NCI-H526 (cell line): Measurements from ENCODE around the gene APBA2.

ENCODE experiments used
- DNase-seq, 2 experiments: peaks; one replicate each; lab custom pipeline; 2025; lab: John Stamatoyannopoulos, UW

Gene APBA2

DNA sequence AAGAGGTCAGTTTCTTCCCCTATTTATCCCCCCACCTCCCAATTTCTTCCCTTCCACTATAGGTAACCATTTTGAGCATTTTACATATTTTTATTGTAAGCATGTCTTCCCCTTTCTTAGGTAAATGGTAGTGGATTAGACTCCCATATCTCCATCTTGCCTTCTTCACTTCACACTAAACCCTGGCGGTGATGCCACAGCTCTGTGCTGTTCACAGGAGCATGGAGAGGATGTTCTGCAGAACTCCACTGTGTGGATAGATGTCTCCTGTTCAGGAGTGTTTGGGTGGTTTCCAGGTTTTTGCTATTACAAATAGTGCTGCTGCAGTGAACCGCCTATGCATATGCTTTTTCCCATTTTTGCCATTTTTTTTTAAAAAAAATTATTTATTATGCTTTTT, 201.1 kb downstream of the APBA2 start:
- no peak for DNase-seq

DNA sequence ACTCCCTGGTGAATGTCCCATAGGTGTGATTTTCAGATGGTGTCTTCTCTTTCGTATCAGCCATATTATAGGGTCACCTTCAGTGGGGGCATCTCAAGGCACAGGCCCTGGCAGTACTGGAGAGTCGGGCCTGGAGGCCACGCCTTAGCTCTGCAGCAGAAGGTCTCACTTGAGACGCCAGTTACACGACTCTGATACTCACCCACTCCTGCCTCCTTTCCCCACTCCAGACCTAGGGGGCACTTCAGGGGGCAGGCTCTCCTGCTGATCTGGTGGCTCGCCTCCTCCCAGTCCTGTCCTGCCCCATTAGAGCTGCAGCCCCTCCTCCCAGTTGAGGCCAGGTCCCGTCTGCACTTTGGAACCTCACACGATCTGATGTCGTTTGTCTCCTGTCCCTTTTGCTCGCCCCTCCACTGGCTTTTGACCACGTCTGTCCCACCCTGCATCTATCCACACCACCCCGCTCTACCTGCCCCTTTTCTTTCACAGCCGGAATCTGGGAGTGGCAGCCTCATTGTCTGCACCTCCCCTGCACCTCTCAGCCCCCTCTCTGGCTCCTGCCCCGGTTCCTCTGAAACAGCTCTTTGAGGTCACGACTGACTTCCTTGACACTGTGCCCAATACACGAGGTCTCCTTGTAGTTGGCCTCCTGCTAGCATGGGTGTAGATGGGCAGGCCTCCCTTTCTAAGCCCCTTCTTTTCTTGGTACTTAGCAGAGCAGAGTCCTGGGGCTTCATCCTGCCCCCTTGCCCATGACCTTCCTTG, 201.9 kb downstream of the APBA2 start:
- DNase-seq = no peak

DNA sequence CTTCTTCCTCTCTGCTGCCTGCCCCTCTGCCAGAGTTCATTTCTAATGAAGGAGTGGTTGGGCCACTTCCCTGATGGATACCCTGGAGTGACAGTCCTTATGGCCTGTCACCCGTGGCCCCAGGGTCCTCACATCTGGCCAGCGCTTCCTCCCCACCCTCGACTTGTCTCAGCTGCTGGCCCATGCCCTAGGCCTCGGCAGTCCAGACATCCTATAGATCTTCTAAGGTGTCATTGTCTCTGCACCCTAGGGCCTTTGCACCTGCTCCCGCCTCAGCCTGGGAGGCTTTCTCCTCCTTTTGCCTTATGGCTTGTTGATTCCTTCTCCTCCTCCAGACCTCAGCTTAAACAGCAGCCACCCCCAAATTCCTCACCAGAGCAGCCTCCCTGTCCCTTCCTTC, 202.9 kb downstream of the APBA2 start:
- DNase-seq = no peak

DNA sequence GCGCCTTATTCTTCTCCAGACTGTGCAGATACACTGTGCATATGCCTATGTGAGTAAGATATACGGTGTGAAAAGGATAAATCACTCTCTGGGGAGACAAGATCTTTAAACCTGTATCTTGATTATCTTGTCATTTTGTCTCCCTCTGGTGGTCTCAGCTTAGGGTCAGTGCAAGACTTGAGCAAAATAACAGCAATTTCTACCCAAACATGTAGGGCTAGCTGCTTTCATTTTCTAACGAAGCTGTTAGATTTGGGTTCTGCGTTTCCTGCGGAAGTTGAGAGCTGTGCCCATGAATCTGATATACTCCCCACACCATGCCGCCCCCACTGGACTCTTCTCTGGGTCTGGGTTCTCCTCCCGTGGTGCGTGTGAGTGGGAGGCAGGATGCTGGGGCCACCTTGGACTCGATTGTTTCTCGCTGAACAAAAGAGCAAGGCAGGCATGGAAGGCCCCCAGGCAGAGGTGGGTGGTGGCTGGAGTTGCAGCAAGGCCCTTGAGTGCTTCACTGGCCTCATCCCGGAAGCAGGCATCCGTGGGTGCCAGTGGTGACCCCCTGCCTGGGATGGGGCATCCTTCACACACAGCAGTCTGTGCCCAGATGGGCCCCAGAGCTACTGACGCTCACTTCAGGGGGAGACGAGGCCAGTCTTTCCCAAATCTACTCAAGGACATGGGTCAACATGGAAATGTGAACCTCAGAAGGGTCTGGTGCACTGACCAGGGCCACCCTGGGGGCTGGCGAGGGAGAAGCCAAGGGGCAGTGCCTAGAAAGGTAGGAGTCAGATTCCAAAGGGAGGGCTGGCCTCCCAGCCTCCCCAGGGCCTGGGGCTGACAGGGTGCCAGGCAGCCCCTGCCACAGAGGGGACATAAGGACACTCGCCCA, 204.2 kb downstream of the APBA2 start:
- peak; percentile 50 to 57 for DNase-seq

DNA sequence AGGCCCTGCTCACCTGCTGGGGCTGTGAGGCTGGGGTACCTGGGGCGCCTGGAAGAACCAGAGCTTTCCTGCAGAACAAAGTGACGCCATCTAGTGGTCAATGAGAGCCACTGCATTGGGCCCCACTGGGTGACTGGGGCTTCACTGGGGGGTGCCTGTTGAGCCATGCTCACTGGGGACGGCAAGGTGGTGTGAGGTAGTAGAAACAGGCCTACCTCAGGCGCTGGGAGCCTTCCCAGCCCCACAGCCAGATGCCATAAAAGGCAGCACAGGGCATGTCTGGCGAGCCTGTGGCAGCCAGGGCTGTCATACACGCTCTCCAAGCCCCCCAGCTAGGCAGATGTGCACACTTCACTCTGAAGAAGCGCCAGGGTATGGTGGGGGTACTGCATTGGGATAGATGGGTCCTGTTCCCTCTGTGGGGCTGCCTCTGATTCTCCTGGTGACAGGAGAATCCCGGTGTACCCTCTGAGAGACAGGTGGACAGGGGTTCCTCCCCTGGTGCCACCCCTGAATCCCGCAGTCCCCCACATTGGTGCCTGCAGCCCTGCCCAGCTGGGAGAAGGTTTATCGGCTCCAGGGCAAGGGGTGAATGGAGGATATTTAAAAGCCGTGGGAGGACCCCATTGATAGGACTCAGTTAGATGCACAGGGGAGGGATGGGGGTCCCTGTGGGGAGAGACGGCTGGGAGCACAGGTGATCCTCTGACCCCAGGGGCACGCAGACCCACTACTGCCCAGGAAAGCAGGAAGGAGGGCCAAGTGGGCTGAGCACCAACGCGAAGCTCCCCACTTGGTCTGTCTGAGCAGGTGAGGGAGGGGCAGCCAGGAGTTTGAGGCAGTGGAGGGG, 205.1 kb downstream of the APBA2 start:
- peak; percentile 73 to 78 for DNase-seq

DNA sequence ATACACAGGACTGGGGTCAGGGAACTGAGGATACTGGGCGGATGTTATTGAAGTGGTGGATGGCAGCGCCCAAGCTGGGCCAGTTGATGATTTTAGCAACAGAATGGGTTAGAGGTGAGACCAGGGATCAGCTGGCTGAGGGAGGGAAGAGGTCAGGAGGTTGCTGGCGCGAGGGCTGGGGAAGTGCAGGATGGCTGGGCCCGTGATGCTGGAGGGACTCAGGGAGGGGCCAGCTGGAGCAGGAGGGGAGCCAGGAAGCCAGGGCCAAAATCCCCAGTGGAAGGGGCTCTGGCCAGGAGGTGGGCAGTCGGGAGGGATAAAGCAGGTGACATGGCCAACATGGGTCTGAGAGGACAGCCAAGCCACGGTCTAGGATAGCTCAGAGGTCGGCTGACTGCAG, 205.9 kb downstream of the APBA2 start:
- no peak for DNase-seq

DNA sequence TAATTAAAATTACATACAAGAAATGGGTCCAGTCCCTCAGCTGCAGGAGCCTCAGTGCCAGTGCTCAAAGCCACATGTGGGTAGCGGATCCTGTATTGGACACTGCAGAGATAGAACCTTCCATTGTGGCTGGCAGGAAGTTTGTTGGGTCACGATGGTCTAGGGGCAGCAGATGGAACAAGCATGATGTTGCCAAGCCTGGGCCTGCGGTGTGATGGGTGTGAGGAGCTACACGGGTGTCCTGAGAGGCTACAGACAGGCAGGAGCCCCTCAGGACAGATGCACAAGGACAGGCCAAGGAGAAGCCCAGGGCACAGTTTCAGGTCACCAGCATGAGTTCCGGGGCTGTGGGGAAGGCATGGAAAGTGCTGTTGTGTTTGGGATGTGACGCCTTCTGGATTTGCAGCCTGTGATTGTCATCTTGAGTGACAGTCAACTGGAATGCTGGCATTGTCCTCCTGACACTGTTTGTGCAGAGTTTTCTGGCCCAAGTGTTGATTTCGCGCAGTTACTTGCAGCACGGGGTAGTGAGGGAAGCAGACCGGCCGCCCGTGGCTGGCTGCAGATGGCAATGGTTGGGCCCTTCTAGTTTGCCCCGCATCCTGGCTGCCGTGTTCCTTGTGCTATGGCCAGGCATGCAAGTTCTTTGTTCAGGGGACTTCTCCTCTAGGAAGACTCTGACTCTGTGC, 206.7 kb downstream of the APBA2 start:
- peak in 1 of 2 experiments; percentile 52 for DNase-seq

DNA sequence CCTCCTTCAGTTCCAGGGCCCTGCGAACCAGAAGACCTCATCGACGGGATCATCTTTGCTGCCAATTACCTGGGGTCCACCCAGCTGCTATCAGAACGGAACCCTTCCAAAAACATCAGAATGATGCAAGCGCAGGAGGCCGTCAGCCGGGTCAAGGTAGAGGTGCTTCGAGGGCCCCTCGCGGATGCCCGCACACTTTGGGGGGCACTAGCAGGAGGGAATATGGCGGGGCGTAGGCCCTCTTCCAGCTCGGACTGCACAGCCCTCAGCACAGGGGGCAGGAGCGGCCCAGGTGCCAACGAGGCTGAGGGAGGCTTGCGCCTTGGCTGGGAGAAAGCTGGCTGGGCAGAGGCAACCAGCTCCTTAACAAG, 207.3 kb downstream of the APBA2 start:
- DNase-seq = no peak

DNA sequence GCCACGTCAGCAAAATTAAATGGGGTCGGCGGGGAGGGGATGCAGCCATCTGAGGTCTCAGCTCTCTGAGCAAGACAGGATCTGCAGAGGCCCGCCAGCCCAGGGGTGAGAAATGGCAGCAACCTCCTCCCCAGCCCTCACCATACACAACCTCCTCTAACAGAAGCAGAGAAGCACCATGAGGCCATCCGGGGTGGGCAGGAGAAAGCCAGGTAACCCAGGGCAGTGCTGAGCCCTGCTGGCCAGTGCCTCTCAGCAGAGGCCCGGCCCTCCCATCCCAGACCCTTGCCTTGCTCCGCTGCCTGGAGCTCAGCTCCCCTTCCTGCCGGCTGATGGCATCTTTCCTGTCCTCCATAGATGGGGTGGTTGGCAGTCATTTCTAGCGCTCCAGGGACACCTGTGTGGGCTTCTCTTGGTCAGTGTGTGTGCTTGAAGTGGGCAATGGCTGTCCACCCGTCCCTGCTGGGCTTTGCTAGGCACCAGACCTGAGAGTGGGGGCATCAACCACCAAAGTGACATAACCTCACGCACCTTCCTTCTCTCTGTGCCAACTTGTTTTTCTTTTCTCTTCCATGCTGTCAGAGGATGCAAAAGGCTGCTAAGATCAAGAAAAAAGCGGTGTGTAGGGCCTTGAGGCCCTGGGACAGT, 208.0 kb downstream of the APBA2 start:
- DNase-seq = no peak

DNA sequence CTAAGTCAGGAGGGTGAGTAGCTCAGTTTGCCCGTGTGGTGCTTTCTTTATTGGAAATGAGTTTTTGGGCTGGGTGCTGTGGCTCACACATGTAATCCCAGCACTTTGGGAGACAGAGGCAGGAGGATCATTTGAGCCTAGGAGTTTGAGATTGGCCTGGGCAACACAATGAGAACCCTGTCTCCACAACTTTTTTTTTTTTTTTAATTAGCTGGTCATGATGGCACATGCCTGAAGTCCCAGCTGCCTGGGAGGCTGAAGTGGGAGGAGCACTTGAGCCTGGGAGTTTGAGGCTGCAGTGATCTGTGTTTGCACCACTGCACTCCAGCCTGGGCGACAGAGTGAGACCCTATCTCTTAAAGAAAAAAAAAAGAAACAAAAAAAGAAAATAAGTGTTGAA, 208.9 kb downstream of the APBA2 start:
- peak; percentile 65 to 68 for DNase-seq

DNA sequence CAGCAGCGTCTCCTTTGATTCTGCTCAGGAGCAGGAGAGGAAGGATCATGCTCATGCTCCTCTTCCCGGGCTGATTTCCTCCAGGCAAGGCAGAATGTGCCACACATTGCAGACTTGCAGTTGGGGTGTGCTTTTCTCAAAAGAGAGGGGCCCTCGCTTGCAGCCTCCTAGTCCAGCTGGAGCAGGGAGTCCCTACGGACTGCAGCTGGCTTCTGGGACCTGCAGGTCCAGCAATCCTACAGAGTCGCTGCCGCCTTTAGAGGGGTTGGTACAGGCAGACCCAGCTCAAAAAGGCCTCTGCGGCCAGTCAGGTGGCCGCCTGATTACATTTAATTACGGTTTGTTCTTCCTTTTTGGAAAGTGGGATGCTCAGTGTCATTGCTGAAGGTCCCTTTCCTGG, 210.0 kb downstream of the APBA2 start:
- no peak for DNase-seq

DNA sequence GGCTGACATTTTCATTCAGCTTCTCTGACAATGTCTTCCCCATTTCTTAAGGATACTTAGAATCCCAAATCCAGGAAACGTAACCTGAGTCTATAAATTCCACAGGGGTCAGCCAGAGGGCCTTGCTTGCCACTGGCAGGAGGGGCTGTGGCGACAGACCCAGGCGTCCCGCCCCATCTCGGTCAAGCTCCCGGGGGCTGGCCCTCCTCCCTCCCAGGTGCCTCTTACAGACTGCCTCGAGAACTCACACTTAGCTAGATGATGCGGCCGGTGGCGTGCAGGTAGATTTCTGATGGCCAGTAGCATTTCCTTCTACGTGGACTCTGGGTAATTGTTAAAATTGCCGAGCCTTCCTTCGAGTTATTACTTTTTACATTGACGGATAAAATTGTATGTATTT, 211.4 kb downstream of the APBA2 start:
- no peak for DNase-seq

DNA sequence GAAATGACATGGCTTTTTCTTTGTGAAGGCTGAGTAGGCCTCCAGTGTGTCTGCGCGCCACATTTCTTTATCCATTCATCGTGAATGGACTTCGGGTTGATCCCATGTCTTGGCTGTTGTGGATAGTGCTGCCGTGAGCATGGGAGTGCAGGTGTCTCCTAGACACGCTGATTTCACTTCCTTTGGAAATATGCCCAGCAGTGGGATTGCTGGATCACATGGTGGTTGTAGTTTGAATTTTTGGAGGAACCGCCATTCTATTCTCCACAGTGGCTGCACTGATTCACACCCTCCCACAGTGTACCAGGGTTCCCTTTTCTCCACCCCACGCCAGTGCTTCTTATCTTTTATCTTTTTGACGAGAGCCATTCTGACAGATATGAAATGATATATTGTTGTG, 212.2 kb downstream of the APBA2 start:
- DNase-seq = no peak

DNA sequence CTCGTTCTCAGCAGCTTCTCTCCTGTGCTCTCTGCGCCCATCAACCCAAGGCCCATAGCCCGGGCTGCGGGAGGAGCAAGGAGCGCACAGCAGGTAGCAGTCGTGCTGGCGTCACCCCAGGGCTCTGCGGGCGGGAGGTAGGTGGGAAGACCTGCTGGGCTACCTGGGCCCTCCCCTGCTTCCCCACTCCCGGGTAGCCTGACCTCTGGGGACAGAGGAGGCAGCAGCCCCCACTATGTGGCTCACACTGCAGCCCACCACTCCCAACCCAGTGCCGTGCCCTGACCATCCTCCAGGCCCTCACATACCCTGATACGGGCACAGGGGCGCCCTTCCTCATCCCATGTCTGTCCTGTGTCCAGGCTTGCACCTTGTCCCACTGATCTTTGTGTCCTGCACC, 212.9 kb downstream of the APBA2 start:
- DNase-seq = no peak

DNA sequence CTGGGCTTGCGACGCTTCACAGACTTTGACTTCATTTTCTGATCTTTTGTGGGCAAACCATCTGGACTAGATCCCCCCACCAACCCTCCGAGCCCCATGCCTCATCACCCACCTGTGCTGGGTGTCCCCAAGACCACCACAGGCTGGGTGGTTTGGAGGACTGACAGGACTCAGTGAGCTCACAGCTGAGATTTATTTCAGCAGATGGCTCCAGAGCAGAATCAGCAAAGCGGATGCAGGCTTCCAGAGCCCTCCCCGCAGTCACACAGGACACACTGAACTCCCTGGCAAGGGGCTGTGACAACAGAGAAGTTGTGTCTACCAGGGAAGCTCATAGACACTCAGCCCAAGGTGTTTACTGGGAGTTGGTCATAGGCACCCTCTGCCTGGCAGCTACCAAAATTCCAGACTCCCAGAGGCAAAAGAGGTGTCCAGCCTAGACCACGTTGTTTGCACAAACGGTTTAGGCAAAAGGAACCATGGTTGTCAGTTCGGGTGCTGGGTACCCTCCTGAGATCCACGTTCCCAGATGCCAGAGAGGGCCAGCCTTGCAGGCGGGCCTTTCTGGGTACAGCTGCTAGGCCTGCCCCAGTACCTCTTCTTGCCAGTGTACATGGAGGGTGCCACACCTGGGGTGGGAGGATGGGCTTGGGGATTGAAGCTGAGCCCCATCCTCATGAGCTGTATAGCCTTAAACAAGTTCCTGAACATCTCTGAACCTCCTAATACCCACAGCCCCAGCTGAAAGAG, 213.5 kb downstream of the APBA2 start:
- no peak for DNase-seq

DNA sequence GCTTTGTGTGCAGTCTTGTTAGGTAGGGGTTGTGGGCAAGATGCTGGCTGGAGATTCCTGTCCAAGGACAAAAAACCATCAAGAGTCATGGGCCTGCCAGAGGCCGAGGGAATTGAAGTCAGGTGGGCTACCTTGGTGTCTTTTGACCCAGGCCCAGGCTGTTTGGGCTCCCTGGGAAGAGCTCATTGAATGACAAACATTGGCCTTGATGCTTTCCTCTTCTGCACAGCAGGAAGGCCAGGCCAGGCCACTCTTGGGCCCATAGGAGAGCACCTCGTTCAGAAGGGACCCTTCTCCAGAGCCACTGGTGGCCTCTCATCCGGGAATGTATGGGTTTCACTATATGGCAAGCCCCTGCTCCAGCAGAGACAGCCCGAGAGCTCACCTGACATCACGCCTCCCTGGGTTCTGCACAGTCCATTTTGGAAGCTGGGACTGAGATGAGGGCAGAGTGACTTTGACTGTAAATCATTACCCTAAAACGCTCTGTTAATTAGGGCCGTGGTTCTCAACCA, 214.8 kb downstream of the APBA2 start:
- no peak for DNase-seq

DNA sequence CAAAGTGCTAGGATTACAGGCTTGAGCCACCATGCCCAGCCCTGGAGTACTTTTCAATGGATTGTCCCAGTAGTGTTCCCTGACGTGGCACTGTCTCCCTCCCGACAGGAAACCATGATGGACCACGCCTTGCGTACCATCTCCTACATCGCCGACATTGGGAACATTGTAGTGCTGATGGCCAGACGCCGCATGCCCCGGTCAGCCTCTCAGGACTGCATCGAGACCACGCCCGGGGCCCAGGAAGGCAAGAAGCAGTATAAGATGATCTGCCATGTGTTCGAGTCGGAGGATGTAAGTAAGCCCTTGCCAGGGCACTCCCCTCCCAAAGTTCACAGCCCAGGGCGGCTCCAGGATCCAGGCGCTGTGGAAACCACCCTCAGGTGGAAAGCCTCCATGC, 215.7 kb downstream of the APBA2 start:
- DNase-seq = no peak

DNA sequence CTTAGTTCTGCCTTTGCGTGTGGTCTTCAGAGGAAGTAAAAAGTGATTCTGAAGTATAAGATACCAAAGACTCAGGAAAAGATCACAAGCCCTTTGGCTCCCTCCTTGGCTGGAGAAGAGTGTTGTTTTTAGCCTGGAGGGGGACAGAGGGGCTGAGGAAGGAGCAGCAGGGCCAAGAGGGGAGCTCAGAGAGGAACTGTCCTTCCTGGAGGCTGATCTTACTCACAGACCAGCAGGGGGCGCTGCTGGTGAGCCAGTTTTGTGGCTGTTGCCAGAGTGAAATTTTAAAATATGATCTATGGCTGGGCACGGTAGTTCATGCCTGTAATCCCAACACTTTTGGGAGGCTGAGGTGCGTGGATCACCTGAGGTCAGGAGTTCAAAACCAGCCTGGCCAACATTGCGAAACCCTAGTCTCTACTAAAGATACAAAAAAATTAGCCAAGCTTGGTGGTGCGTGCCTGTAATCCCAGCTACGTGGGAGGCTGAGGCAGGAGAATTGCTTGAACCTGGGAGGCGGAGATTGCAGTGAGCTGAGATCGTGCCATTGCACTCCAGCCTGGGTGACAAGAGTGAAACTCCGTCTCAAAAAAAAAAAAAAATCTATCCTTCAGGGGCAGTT, 216.5 kb downstream of the APBA2 start:
- DNase-seq = peak in 1 of 2 experiments; percentile 66

DNA sequence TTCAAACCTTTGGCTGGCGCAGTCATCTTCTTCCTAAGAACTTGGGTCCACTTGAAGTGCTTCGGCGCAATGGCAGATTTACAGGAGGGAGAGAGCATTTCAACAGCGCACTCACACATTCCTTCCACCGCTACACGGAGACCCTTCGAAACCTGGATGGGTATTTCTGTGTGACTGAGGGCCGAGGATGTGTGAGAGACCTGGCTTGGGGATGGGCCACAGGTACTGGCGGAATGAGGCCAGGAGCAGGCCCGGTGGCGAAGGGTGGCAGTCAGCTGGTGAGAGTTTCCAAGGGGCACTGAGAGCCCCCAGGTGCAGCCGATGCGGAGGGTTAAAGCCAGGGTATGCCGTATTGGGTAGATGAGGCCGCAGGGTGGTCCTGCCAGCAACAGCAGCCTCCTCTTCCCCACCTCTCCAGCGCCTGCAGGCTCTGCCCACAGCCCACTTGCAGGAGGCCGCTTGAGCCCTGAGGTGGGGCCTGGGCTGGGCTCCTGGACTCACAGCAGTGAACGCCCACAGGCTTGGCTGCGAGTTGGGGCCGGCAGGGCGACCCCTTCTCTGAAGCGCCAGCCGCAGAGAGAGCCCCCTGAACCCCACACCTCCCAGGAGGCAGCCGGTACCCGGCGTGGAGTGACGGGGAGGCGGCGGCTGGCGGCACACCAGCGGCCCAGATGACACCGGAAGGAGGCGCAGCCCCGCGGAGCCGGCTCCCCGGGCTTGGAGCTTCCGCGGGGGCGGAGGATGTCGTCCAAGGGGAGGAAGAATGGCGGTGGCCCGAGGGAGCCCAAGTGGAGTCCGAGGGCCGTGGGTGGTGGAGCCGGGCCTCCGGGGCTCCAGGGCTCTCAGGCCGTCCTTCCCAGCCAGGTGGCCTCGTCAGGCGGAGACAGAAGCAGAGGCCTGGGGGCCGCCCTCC, 217.4 kb downstream of the APBA2 start:
- no peak for DNase-seq
